Lower lobe of right lung (tissue), 2 donors: Measurements from ENCODE around the gene OR1D5. TPM values are rescaled to one million over a fixed set of nuclear protein-coding genes. Genes with fewer than 3 reads are reported as not detected.
"Not testable (repeated sequence)": the region's sequence is repeated elsewhere in the genome, so short reads cannot be mapped to it uniquely, and the experiment has no call there.

ENCODE experiments used
- ATAC-seq, 2 donors: fragments of 200-7000 bp; cut with Tn5 transposase; one replicate each; pipeline ENCODE4 v1.9.1; 2020 to 2022; ENCODE audit warnings: mild to moderate bottlenecking in 2 of 2, moderate library complexity in 2 of 2
- DNase-seq: peaks from one replicate; pipeline ENCODE4 v3.0.0-alpha.2; 2020
- H3K27ac ChIP-seq: fragments of 200-600 bp; one replicate; pipeline ENCODE4 v1.8.0; 2022
- H3K27me3 ChIP-seq: fragments of 200-600 bp; one replicate; pipeline ENCODE4 v1.8.0; 2022; ENCODE audit warnings: low read depth
- H3K36me3 ChIP-seq: fragments of 200-600 bp; one replicate; pipeline ENCODE4 v1.8.0; 2022; ENCODE audit warnings: mild to moderate bottlenecking
- H3K4me1 ChIP-seq: fragments of 200-600 bp; one replicate; pipeline ENCODE4 v1.8.0; 2022
- H3K4me3 ChIP-seq: fragments of 200-600 bp; one replicate; pipeline ENCODE4 v1.8.0; 2022; ENCODE audit warnings: mild to moderate bottlenecking
- H3K9me3 ChIP-seq: fragments of 200-600 bp; one replicate; pipeline ENCODE4 v1.8.0; 2022
- intact Hi-C: fragments of 100-400 bp; cut with DNase I; formaldehyde crosslinking; loops from one replicate; pipeline ENCODE4 v1.11.0; 2022
- long read RNA-seq: library from polyadenylated mRNA; unstranded; transcript quantifications from one replicate; pipeline ENCODE4 v2.0.0, GENCODE V29; 2021
- total RNA-seq: library from RNA; stranded (reverse); fragmentation: NEBNext Ultra II Directional; extraction: Animal tissue kit (Norgen Biotek cat#: 25700); gene quantifications from one replicate; pipeline ENCODE4 v1.2.1, GENCODE V29; 2021
- TF ChIP-seq, protein P1 (sequence below): fragments of 200-600 bp; IDR thresholded peaks from one replicate; pipeline ENCODE4 v1.8.0; 2022; ENCODE audit warnings: antibody characterized with exemption, mild to moderate bottlenecking
- donor health status: DM: no; HTN: yes; CAD: no; lungs with severe emphysema.

Gene OR1D5
- total RNA-seq = not detected
- long read RNA-seq = 0 reads

DNA sequence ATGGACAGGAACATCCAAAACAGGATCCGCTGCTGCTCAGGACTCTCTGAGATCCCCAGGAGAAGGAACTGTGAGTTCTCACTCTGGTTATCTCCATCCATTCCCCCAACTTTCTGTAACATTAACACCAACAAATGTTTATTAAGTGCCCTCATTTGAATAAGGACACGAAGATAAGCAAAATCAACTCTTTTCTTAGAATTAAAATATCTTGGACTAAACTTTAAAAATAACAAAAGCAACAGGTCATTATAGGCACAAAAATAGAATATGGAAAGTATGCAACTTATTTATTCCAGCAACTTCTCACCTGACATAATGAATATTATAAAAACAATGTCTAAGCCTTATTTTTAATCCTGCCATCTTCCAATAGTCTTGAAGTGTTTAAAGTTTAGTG lies at the start of gene OR1D5:
Gene OR1D5, minus strand, starts transcription at position 101 of the 400 bp plus-strand sequence. Its CDS starts 0 bp downstream, at position 101.
- H3K4me1 ChIP-seq, DNase-seq, H3K9me3 ChIP-seq, ATAC-seq, H3K36me3 ChIP-seq, H3K4me3 ChIP-seq, intact Hi-C loops, H3K27ac ChIP-seq, H3K27me3 ChIP-seq: not testable (repeated sequence)

GRCh38 chr17:3104322-3104721 lies 40.9 kb upstream of the OR1D5 start, which contains the start of gene OR1D2:
Gene OR1D2 (minus strand): TSS chr17:3104422. CDS start chr17:3092996, 11,426 bp downstream.
- Histone ChIP-seq H3K27ac (no peak within 1 kb of the TSS), H3K27me3 (no peaks in the 10 kb centered on the region), H3K9me3 (peaks cover 9% of the 10 kb centered on the region), H3K36me3 (no peaks in the 10 kb centered on the region), H3K4me1 (no peaks in the 10 kb centered on the region), H3K4me3 (no peak within 1 kb of the TSS)
- TF ChIP-seq, protein P1, sequence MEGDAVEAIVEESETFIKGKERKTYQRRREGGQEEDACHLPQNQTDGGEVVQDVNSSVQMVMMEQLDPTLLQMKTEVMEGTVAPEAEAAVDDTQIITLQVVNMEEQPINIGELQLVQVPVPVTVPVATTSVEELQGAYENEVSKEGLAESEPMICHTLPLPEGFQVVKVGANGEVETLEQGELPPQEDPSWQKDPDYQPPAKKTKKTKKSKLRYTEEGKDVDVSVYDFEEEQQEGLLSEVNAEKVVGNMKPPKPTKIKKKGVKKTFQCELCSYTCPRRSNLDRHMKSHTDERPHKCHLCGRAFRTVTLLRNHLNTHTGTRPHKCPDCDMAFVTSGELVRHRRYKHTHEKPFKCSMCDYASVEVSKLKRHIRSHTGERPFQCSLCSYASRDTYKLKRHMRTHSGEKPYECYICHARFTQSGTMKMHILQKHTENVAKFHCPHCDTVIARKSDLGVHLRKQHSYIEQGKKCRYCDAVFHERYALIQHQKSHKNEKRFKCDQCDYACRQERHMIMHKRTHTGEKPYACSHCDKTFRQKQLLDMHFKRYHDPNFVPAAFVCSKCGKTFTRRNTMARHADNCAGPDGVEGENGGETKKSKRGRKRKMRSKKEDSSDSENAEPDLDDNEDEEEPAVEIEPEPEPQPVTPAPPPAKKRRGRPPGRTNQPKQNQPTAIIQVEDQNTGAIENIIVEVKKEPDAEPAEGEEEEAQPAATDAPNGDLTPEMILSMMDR = no peak
- no peak for DNase-seq
- ATAC-seq = no peak
- intact Hi-C loops = no loop called here

DNA sequence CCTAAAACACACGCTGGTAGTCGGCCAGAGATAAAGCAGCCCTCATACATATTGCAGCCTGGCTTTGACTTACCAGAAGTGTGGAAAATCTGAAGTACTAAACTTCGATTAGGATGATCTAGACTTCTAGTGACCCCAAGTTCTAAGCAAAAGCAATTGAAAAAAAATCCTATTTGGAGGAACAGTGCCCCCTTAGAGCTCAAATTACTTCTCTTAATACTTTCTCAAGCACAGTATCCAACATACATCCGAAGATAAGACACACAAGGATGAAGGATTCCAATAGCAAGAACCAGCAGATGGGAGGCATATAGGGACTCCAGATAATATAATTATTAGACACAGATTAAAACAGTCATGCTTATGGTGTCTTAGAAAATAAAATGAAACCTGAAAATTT lies 10.4 kb upstream of the OR1D5 start:
- ATAC-seq, H3K4me1 ChIP-seq, H3K36me3 ChIP-seq, intact Hi-C loops, DNase-seq, H3K27me3 ChIP-seq, H3K27ac ChIP-seq, H3K4me3 ChIP-seq, H3K9me3 ChIP-seq: not testable (repeated sequence)
- TF ChIP-seq, protein P1 = peak; percentile 12

DNA sequence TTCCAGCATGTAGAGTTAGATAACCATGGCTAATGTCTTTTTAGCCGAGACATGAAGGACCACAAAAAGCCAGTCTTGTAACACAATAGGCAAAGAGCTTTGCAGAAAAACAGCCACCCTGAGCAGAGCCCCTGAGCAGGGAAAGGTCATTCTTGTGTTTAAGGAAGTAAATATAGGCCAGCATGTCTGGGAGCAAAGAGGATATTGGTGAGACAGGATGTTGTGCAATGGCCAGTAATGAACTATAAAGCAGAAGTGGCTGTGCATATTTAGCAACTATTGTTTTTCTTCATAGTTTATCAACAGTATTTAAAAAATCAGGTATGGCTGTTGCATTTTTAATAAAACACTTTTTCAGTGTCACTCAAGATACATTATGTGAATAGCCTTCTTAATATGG lies 1.8 kb upstream of the OR1D5 start:
- H3K27ac ChIP-seq, H3K4me1 ChIP-seq, H3K9me3 ChIP-seq, H3K36me3 ChIP-seq, DNase-seq, intact Hi-C loops, H3K4me3 ChIP-seq, H3K27me3 ChIP-seq: not testable (repeated sequence)
- peak; percentile 72 to 79 for ATAC-seq

- intact Hi-C loops, H3K4me3 ChIP-seq, H3K9me3 ChIP-seq, H3K27me3 ChIP-seq, DNase-seq, H3K4me1 ChIP-seq, H3K27ac ChIP-seq, H3K36me3 ChIP-seq: not testable (repeated sequence)
- peak in 1 of 2 donors; percentile 59 for ATAC-seq
Observed at GRCh38 chr17:3062824-3063377, 506 bp downstream of the OR1D5 start.

- H3K9me3 ChIP-seq, H3K4me3 ChIP-seq, DNase-seq, intact Hi-C loops, H3K27ac ChIP-seq, H3K4me1 ChIP-seq, ATAC-seq, H3K27me3 ChIP-seq, H3K36me3 ChIP-seq: not testable (repeated sequence)
Observed at GRCh38 chr17:3054868-3055267, 8.5 kb downstream of the OR1D5 start.

GRCh38 chr17:3049705-3050295 lies 13.6 kb downstream of the OR1D5 start:
- ATAC-seq = no peak
- TF ChIP-seq, protein P1 = no peak
- Histone ChIP-seq H3K27ac (no peak overlapping the region), H3K27me3 (no peaks in the 10 kb centered on the region), H3K9me3 (peaks cover under 1% of the 10 kb centered on the region), H3K4me1 (peaks cover 4% of the 10 kb centered on the region), H3K4me3 (peak overlapping the region; percentile 63), H3K36me3 (no peaks in the 10 kb centered on the region)
- intact Hi-C loops = no loop called here
- no peak for DNase-seq
